SK-N-MC (cell line): ENCODE data around the gene PGM5.
"Not testable (repeated sequence)": the region's sequence is repeated elsewhere in the genome, so short reads cannot be mapped to it uniquely, and the experiment has no call there.

Experiments
- EZH2 ChIP-seq: fragments of 200-600 bp; sonication (generic); IDR thresholded peaks from one replicate; pipeline ENCODE4 v1.6.1; 2017; ENCODE audit warnings: antibody characterized with exemption
- FOXP2 ChIP-seq: optimal IDR thresholded peaks from 2 replicates; pipeline ENCODE3; 2011; ENCODE audit warnings: mild to moderate bottlenecking, moderate library complexity; ENCODE audit not compliant: insufficient read depth; ENCODE audit errors: extremely low read length, control extremely low read depth
- POLR2AphosphoS5 ChIP-seq: IDR thresholded peaks from 2 replicates; pipeline ENCODE4 v1.6.1; 2012; ENCODE audit warnings: mild to moderate bottlenecking, low read depth, low read length, borderline replicate concordance

GRCh38 chr9:68307654-68308053 is 48.8 kb upstream of the PGM5 start:
- not testable (repeated sequence) for TF ChIP-seq POLR2AphosphoS5, EZH2, FOXP2
